SK-N-SH (cell line): ENCODE results near the gene SVBP. TPM values are rescaled to one million over a fixed set of nuclear protein-coding genes. Genes with fewer than 3 reads are reported as not detected.

Experiments
- CTCF ChIA-PET: fragments of 300-600, 350-600 bp; formaldehyde crosslinking; extraction: SDS; loops from one replicate; lab custom pipeline; 2021; lab: Yijun Ruan, JAX
- POLR2A ChIA-PET: fragments of 350-600 bp; sonication (Branson Sonifier 250); formaldehyde crosslinking; extraction: SDS; loops from one replicate; lab custom pipeline; 2020; ENCODE audit warnings: antibody characterized with exemption, inconsistent platforms; lab: Yijun Ruan, JAX
- DNase-seq: peaks from one replicate; pipeline ENCODE4 v3.0.0; 2012
- H2AFZ ChIP-seq: fragments of 200-600 bp; sonication (generic); 2 replicates; pipeline ENCODE4 v1.8.1; 2016; ENCODE audit warnings: antibody characterized with exemption, mild to moderate bottlenecking, low read depth
- H3F3A ChIP-seq: fragments of 200-600 bp; sonication (generic); replicated peaks from 2 replicates; pipeline ENCODE3; 2016; ENCODE audit warnings: antibody characterized with exemption, mild to moderate bottlenecking; ENCODE audit not compliant: insufficient read depth
- H3K27ac ChIP-seq, 2 experiments: fragments of 200-500 bp in 1 of 2; fragments of 200-600 bp in 1 of 2; sonication (Bioruptor generic) in 1 of 2; sonication (generic), shearing (Covaris generic) in 1 of 2; 2 replicates each; pipeline versions ENCODE4 v1.5.1 to v1.6.1; 2014 to 2016; ENCODE audit warnings: low read depth in 2 of 2, inconsistent platforms in 1 of 2, low read length in 1 of 2, mild to moderate bottlenecking in 1 of 2, mixed read lengths in 1 of 2
- H3K27me3 ChIP-seq: fragments of 200-600 bp; sonication (generic), shearing (Covaris generic); 2 replicates; pipeline ENCODE4 v1.6.1; 2016; ENCODE audit warnings: mixed run types; ENCODE audit not compliant: insufficient read depth
- H3K36me3 ChIP-seq, 2 experiments: fragments of 200-500 bp in 1 of 2; fragments of 200-600 bp in 1 of 2; sonication (Bioruptor generic) in 1 of 2; sonication (generic) in 1 of 2; replicated peaks in 1 of 2; 2 replicates each; pipeline versions ENCODE3 to v1.5.1; 2014 to 2016; ENCODE audit warnings: low read length in 1 of 2, mild to moderate bottlenecking in 1 of 2; ENCODE audit not compliant: insufficient read depth in 2 of 2, control insufficient read depth in 1 of 2
- H3K4me1 ChIP-seq, 2 experiments: fragments of 200-500 bp in 1 of 2; fragments of 200-600 bp in 1 of 2; sonication (Bioruptor generic) in 1 of 2; sonication (generic), shearing (Covaris generic) in 1 of 2; 2 replicates each; pipeline versions ENCODE4 v1.5.1 to v1.6.1; 2014 to 2016; ENCODE audit warnings: low read depth in 1 of 2, low read length in 1 of 2, mixed run types in 1 of 2; ENCODE audit not compliant: insufficient read depth in 2 of 2, control insufficient read depth in 1 of 2
- H3K4me2 ChIP-seq: fragments of 200-600 bp; sonication (generic), shearing (Covaris generic); 2 replicates; pipeline ENCODE4 v1.6.1; 2017; ENCODE audit warnings: mixed run types
- H3K4me3 ChIP-seq, 2 experiments: fragments of 200-500 bp in 1 of 2; fragments of 200-600 bp in 1 of 2; sonication (Bioruptor generic) in 1 of 2; sonication (generic), shearing (Covaris generic) in 1 of 2; 2 replicates each; pipeline versions ENCODE4 v1.5.1 to v1.8.1; 2014 to 2016; ENCODE audit warnings: low read depth in 2 of 2, inconsistent platforms in 1 of 2, low read length in 1 of 2, mild to moderate bottlenecking in 1 of 2, mixed read lengths in 1 of 2, moderate library complexity in 1 of 2
- H3K79me2 ChIP-seq: fragments of 200-600 bp; sonication (generic); 2 replicates; pipeline ENCODE4 v1.8.1; 2017; ENCODE audit warnings: mild to moderate bottlenecking; ENCODE audit not compliant: insufficient read depth
- H3K9ac ChIP-seq: fragments of 200-600 bp; sonication (generic); 2 replicates; pipeline ENCODE4 v1.6.1; 2017; ENCODE audit warnings: mixed run types
- H3K9me2 ChIP-seq: fragments of 200-600 bp; sonication (generic); 2 replicates; pipeline ENCODE4 v1.6.1; 2017; ENCODE audit warnings: mixed run types
- H3K9me3 ChIP-seq: fragments of 200-600 bp; sonication (generic); 2 replicates; pipeline ENCODE4 v1.6.1; 2017; ENCODE audit warnings: mixed run types, mild to moderate bottlenecking, moderate library complexity
- H4K20me1 ChIP-seq: fragments of 200-600 bp; sonication (generic); 2 replicates; pipeline ENCODE4 v1.6.1; 2017; ENCODE audit warnings: mild to moderate bottlenecking, mixed run types; ENCODE audit not compliant: insufficient read depth
- FOXJ3 ChIP-seq: sonication (generic); formaldehyde crosslinking; IDR thresholded peaks from 2 replicates; pipeline ENCODE4 v1.5.1; 2020; ENCODE audit warnings: mild to moderate bottlenecking, missing genetic modification reagents
- GATA2 ChIP-seq: sonication (generic); formaldehyde crosslinking; IDR thresholded peaks from 2 replicates; pipeline ENCODE4 v1.5.0; 2020; ENCODE audit warnings: mild to moderate bottlenecking, missing genetic modification reagents
- NFIC ChIP-seq: IDR thresholded peaks from 2 replicates; pipeline ENCODE4 v1.4.0; 2012; ENCODE audit warnings: borderline replicate concordance
- POLR2AphosphoS5 ChIP-seq: IDR thresholded peaks from 2 replicates; pipeline ENCODE4 v1.6.1; 2012; ENCODE audit warnings: low read depth, low read length
- RCOR1 ChIP-seq: fragments of 150-350 bp; IDR thresholded peaks from 2 replicates; pipeline ENCODE4 v1.6.1; 2017; ENCODE audit warnings: antibody characterized with exemption, low read length
- RXRA ChIP-seq: IDR thresholded peaks from 2 replicates; pipeline ENCODE4 v1.4.0; 2012; ENCODE audit warnings: low read depth, mild to moderate bottlenecking, borderline replicate concordance
- SIN3A ChIP-seq: IDR thresholded peaks from 2 replicates; pipeline ENCODE4 v1.6.1; 2012; ENCODE audit warnings: low read depth, mild to moderate bottlenecking, low read length, moderate library complexity, borderline replicate concordance
- SMC3 ChIP-seq: IDR thresholded peaks from 2 replicates; pipeline ENCODE4 v1.6.1; 2012; ENCODE audit warnings: low read depth, low read length, improper control_type of control experiment
- TEAD4 ChIP-seq: IDR thresholded peaks from 2 replicates; pipeline ENCODE4 v1.4.0; 2012; ENCODE audit warnings: mild to moderate bottlenecking, borderline replicate concordance; ENCODE audit not compliant: insufficient read depth
- WGBS: methylation state at CpG from one replicate; pipeline ENCODE4 v1.1.6; 2017; ENCODE audit warnings: low lambda C conversion rate; 5-methylcytosine and 5-hydroxymethylcytosine counted together
- polyA plus RNA-seq, 3 experiments: library from polyadenylated mRNA; depleted of rRNA; stranded (reverse); fragments of >200 nt; gene quantifications; 2 replicates each; pipeline ENCODE4 v1.2.3, GENCODE V29; 2012
- TF ChIP-seq, protein P1 (sequence below): IDR thresholded peaks from 2 replicates; pipeline ENCODE4; 2012
- TF ChIP-seq, protein P2 (sequence below): IDR thresholded peaks from 2 replicates; pipeline ENCODE4 v1.4.0; 2012; ENCODE audit warnings: low read depth, borderline replicate concordance

Gene SVBP
- polyA plus RNA-seq, 1 of the 3 experiments (the other 2 are of a cell fraction) = 18.6 TPM

DNA sequence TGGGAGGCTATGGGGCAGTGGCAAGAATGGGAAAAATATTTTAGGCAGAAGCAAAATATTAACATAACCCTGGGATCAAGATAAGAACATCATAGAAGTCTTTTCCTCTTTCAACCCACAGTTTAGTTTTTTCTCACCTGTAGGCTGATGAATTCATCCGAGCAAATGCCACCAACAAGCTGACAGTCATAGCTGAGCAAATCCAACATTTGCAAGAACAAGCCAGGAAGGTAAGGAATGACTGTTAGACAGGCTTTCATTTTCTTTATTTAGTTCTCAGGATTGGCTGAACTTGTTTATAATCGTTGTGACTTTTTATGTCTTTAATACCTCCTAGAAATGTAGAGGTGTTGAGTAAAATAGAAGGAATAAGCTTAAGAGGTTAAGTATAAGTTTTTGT is 43.8 kb downstream of the SVBP start (continued):
- no peak for TF ChIP-seq TEAD4

DNA sequence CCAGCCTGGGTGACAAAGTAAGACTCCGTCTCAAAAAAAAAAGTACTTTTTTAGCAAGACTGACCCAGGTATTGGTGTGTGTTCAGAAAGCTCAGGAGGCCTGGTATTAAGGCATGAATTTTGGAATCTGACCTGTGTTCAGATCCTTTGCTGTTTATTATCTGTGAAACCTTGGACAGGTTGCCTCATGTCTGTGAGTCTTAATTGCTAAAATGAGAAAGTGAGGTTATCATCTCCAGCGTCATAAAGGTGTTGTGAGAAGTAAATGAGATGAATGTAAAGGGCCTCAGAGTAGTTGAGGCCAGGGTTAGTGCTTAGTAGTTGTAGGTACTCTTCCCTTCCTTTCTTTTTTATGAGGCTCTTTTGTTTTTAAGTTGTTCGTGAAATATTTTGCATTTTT is 47.4 kb downstream of the SVBP start:
- TF ChIP-seq SIN3A = no peak
- TF ChIP-seq TEAD4 = no peak
- no peak for TF ChIP-seq RXRA
- TF ChIP-seq, protein P1, sequence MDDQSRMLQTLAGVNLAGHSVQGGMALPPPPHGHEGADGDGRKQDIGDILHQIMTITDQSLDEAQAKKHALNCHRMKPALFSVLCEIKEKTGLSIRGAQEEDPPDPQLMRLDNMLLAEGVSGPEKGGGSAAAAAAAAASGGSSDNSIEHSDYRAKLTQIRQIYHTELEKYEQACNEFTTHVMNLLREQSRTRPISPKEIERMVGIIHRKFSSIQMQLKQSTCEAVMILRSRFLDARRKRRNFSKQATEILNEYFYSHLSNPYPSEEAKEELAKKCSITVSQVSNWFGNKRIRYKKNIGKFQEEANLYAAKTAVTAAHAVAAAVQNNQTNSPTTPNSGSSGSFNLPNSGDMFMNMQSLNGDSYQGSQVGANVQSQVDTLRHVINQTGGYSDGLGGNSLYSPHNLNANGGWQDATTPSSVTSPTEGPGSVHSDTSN = no peak
- TF ChIP-seq, protein P2, sequence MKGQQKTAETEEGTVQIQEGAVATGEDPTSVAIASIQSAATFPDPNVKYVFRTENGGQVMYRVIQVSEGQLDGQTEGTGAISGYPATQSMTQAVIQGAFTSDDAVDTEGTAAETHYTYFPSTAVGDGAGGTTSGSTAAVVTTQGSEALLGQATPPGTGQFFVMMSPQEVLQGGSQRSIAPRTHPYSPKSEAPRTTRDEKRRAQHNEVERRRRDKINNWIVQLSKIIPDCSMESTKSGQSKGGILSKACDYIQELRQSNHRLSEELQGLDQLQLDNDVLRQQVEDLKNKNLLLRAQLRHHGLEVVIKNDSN = no peak
- TF ChIP-seq POLR2AphosphoS5 = no peak
- no peak for TF ChIP-seq RCOR1
- no peak for TF ChIP-seq SMC3
- TF ChIP-seq, all 33 proteins: peak for 0
- 95% methylated on average over 3 of the region's 3 CpGs for WGBS
- peaks cover 78% of the 10 kb centered on the region for H3K79me2 ChIP-seq
- H3F3A ChIP-seq = peaks cover 14% of the 10 kb centered on the region
- H3K36me3 ChIP-seq = peaks cover 17% of the 10 kb centered on the region in 2 experiments
- H3K4me2 ChIP-seq = no peak overlapping the region
- POLR2A ChIA-PET = no interaction called here
- peaks cover under 1 to 10% of the 10 kb centered on the region in 2 experiments; a peak in 2 of 4 replicates for H3K4me1 ChIP-seq
- H3K27ac ChIP-seq = no peak overlapping the region
- no peak overlapping the region for H3K4me3 ChIP-seq
- no peak overlapping the region for H3K9ac ChIP-seq
- H4K20me1 ChIP-seq = peaks cover 3% of the 10 kb centered on the region
- H3K9me2 ChIP-seq = no peaks in the 10 kb centered on the region
- DNase-seq = no peak
- no peak overlapping the region for H2AFZ ChIP-seq
- H3K27me3 ChIP-seq = no peaks in the 10 kb centered on the region
- no peaks in the 10 kb centered on the region for H3K9me3 ChIP-seq
- CTCF ChIA-PET = interaction anchor here (0.7 to 10.1 kb wide), 3 partner anchors 144 to 603 kb away, joined by 3 to 75 read pairs (median 3); no protein-coding TSS in a partner anchor

DNA sequence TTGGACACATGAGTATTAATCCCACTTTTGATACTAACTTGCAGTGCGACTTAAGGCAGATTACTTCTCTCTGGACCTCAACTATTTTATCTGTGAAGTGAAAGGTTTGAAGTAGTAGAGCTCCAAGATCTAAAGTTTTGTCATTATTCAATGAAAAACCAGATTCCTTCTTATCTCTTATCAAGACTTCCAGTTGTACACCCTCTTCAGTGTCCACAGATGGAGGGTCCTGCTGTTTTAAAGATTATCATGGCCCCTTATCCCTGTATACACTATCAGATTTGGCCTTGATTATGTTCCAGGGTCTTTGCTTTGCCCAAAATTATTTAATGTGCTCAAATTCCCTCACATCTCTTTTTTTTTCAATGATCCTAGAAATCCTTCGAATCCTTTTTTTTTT is 49.0 kb downstream of the SVBP start:
- ChIA-PET CTCF (interaction anchor here (0.7 to 10.1 kb wide), 5 partner anchors 9 to 595 kb away, joined by 3 to 75 read pairs (median 4); partner anchors contain the start of gene ZNF691), POLR2A (interaction anchor here (1.2 kb wide), 1 partner anchor 78 kb away, joined by 3 read pairs; the partner anchor contains the start of gene ZNF691)
- peak overlapping the region; percentile 74; the same call in 1 of the 2 replicates for H3K9ac ChIP-seq
- H3F3A ChIP-seq = peaks cover 14% of the 10 kb centered on the region
- no peaks in the 10 kb centered on the region for H3K9me3 ChIP-seq
- DNase-seq = no peak
- no peak overlapping the region for H2AFZ ChIP-seq
- no peaks in the 10 kb centered on the region for H3K9me2 ChIP-seq
- TF ChIP-seq NFIC = no peak
- no peak for TF ChIP-seq FOXJ3
- TF ChIP-seq GATA2 (CRISPR knock-in tag) = no peak
- TF ChIP-seq SIN3A = no peak
- no peak for TF ChIP-seq POLR2AphosphoS5
- H4K20me1 ChIP-seq = peaks cover 15% of the 10 kb centered on the region
- 59% methylated on average over 2 of the region's 2 CpGs for WGBS
- no peaks in the 10 kb centered on the region for H3K27me3 ChIP-seq
- H3K79me2 ChIP-seq = peaks cover 94% of the 10 kb centered on the region
- H3K36me3 ChIP-seq = peaks cover 9 to 12% of the 10 kb centered on the region in 2 experiments
- peaks cover 4 to 12% of the 10 kb centered on the region in 2 experiments; a peak in 2 of 4 replicates for H3K4me1 ChIP-seq
- peak overlapping the region; percentile 76 for H3K4me2 ChIP-seq
- H3K4me3 ChIP-seq = peak overlapping the region; percentile 77 to 91
- no peak overlapping the region for H3K27ac ChIP-seq
